Astrocyte (in vitro differentiated cells and primary cell): Measurements from ENCODE around the gene PMM2. TPM values are rescaled to one million over a fixed set of nuclear protein-coding genes. Genes with fewer than 3 reads are reported as not detected.
A peak's percentile ranks its signal among the peaks of the same experiment; 100 is the strongest.

Experiments
- DNase-seq: peaks from one replicate; pipeline ENCODE4 v3.0.0-alpha.2; 2010; ENCODE audit warnings: low read depth
- FAIRE-seq: peaks from 2 replicates; lab custom pipeline; 2011; peaks lifted over from hg19 to GRCh38; lab: Jason Lieb, UNC
- H2AFZ ChIP-seq: 2 replicates; pipeline ENCODE4 v1.6.0; 2012; ENCODE audit warnings: low read depth, low read length, inconsistent platforms
- H3K27ac ChIP-seq: 2 replicates; pipeline ENCODE4 v1.5.1; 2011; ENCODE audit warnings: low read depth, low read length, inconsistent platforms
- H3K27me3 ChIP-seq: 2 replicates; pipeline ENCODE4 v1.6.0; 2011; ENCODE audit warnings: low read length, inconsistent platforms; ENCODE audit not compliant: insufficient read depth
- H3K36me3 ChIP-seq: 2 replicates; pipeline ENCODE4 v1.5.1; 2011; ENCODE audit warnings: low read length, inconsistent platforms; ENCODE audit not compliant: insufficient read depth
- H3K4me1 ChIP-seq: 2 replicates; pipeline ENCODE4 v1.5.1; 2011; ENCODE audit warnings: low read length, inconsistent platforms; ENCODE audit not compliant: insufficient read depth
- H3K4me2 ChIP-seq: 2 replicates; pipeline ENCODE4 v1.6.0; 2012; ENCODE audit warnings: low read length, inconsistent platforms
- H3K4me3 ChIP-seq: 2 replicates; pipeline ENCODE4 v1.5.1; 2011; ENCODE audit warnings: low read depth, mild to moderate bottlenecking, low read length, inconsistent platforms; ENCODE audit not compliant: insufficient read depth
- H3K79me2 ChIP-seq: 2 replicates; pipeline ENCODE4 v1.6.0; 2012; ENCODE audit warnings: mild to moderate bottlenecking, low read length, inconsistent platforms; ENCODE audit not compliant: insufficient read depth
- H3K9ac ChIP-seq: 2 replicates; pipeline ENCODE4 v1.6.0; 2012; ENCODE audit warnings: mild to moderate bottlenecking, low read length, inconsistent platforms
- H3K9me3 ChIP-seq: 2 replicates; pipeline ENCODE4 v1.5.1; 2012; ENCODE audit warnings: low read depth, mild to moderate bottlenecking, low read length, inconsistent platforms; ENCODE audit not compliant: insufficient read depth
- H4K20me1 ChIP-seq: 2 replicates; pipeline ENCODE4 v1.6.0; 2012; ENCODE audit warnings: low read length, inconsistent platforms; ENCODE audit not compliant: insufficient read depth
- H3K27ac Mint-ChIP-seq: one replicate; pipeline ENCODE4 v1.8.0; 2021; ENCODE audit warnings: mild to moderate bottlenecking, mixed read lengths; ENCODE audit not compliant: unreplicated experiment
- H3K27me3 Mint-ChIP-seq: one replicate; pipeline ENCODE4 v1.8.0; 2021; ENCODE audit warnings: low read depth, mixed read lengths; ENCODE audit not compliant: unreplicated experiment
- H3K36me3 Mint-ChIP-seq: one replicate; pipeline ENCODE4 v1.8.0; 2021; ENCODE audit warnings: low read depth, mixed read lengths; ENCODE audit not compliant: unreplicated experiment
- H3K4me1 Mint-ChIP-seq: one replicate; pipeline ENCODE4 v1.8.0; 2021; ENCODE audit warnings: low read depth, mixed read lengths; ENCODE audit not compliant: unreplicated experiment
- H3K4me3 Mint-ChIP-seq: one replicate; pipeline ENCODE4 v1.8.0; 2021; ENCODE audit warnings: mild to moderate bottlenecking, moderate library complexity, mixed read lengths; ENCODE audit not compliant: unreplicated experiment
- H3K9me3 Mint-ChIP-seq: one replicate; pipeline ENCODE4 v1.8.0; 2021; ENCODE audit warnings: mild to moderate bottlenecking, mixed read lengths; ENCODE audit not compliant: unreplicated experiment
- CTCF ChIP-seq: IDR thresholded peaks from 2 replicates; pipeline ENCODE4 v1.5.1; 2011; ENCODE audit warnings: low read depth, mild to moderate bottlenecking, inconsistent platforms, low read length, moderate library complexity; ENCODE audit not compliant: insufficient read depth
- EZH2 ChIP-seq: IDR thresholded peaks from 2 replicates; pipeline ENCODE4 v1.6.1; 2012; ENCODE audit warnings: mild to moderate bottlenecking, low read length, inconsistent platforms; ENCODE audit not compliant: insufficient read depth
- total RNA-seq: library from RNA; stranded (reverse); gene quantifications from 2 replicates; pipeline ENCODE4 v1.2.1, GENCODE V29; 2021

The PMM2 gene
- total RNA-seq, 1 donor from 2014 or later, result 57.8 TPM

GRCh38 chr16:8858994-8859912 is 61.6 kb downstream of the PMM2 start:
- Mint-ChIP-seq H3K27ac (peak overlapping the region; percentile 34), H3K9me3 (peaks cover 3% of the 10 kb centered on the region), H3K27me3 (no peaks in the 10 kb centered on the region), H3K36me3 (peaks cover 15% of the 10 kb centered on the region), H3K4me1 (peaks cover 25% of the 10 kb centered on the region), H3K4me3 (no peak overlapping the region)
- peaks cover 88% of the 10 kb centered on the region for H4K20me1 ChIP-seq
- no peak overlapping the region for H3K4me2 ChIP-seq
- H3K36me3 ChIP-seq, result peaks cover 17% of the 10 kb centered on the region
- H3K4me3 ChIP-seq, result no peak overlapping the region
- DNase-seq, result no peak
- H3K9me3 ChIP-seq, result no peaks in the 10 kb centered on the region
- H3K4me1 ChIP-seq, result peaks cover 9% of the 10 kb centered on the region
- no peak overlapping the region for H2AFZ ChIP-seq
- no peak overlapping the region for H3K9ac ChIP-seq
- FAIRE-seq, result no peak
- no peak for TF ChIP-seq CTCF
- no peak for TF ChIP-seq EZH2
- H3K79me2 ChIP-seq, result peaks cover 36% of the 10 kb centered on the region
- no peaks in the 10 kb centered on the region for H3K27me3 ChIP-seq
- H3K27ac ChIP-seq, result no peak overlapping the region

GRCh38 chr16:8859913-8860881 is 62.6 kb downstream of the PMM2 start:
- H3K9ac ChIP-seq, result no peak overlapping the region
- H3K4me2 ChIP-seq, result no peak overlapping the region
- H3K4me1 ChIP-seq, result peaks cover 15% of the 10 kb centered on the region
- H3K27ac ChIP-seq, result no peak overlapping the region
- no peaks in the 10 kb centered on the region for H3K9me3 ChIP-seq
- peaks cover 89% of the 10 kb centered on the region for H4K20me1 ChIP-seq
- no peak overlapping the region for H2AFZ ChIP-seq
- FAIRE-seq (no peak), DNase-seq (peak; percentile 41)
- no peak overlapping the region for H3K4me3 ChIP-seq
- H3K79me2 ChIP-seq, result peaks cover 45% of the 10 kb centered on the region
- Mint-ChIP-seq H3K9me3 (peaks cover 3% of the 10 kb centered on the region), H3K27ac (no peak overlapping the region), H3K4me3 (peak overlapping the region; percentile 40), H3K27me3 (no peaks in the 10 kb centered on the region), H3K36me3 (peaks cover 11% of the 10 kb centered on the region), H3K4me1 (peaks cover 30% of the 10 kb centered on the region)
- peaks cover 14% of the 10 kb centered on the region for H3K36me3 ChIP-seq
- no peak for TF ChIP-seq CTCF
- TF ChIP-seq EZH2, result no peak
- no peaks in the 10 kb centered on the region for H3K27me3 ChIP-seq
